ENCODE data around the gene COCH.
"Not testable (repeated sequence)": the region's sequence is repeated elsewhere in the genome, so short reads cannot be mapped to it uniquely, and the experiment has no call there.

The COCH gene

GRCh38 chr14:30928462-30928861 is 54.1 kb downstream of the COCH start:
- Histone ChIP-seq H3K27ac (ENCODE audit: low read depth, low read length, severe bottlenecking) (no peak overlapping the region), H3K36me3 (ENCODE audit: control insufficient read depth, insufficient read depth, low read length) (peaks cover 7% of the 10 kb centered on the region), H3K4me1 (ENCODE audit: control insufficient read depth, insufficient read depth, low read length, poor library complexity, severe bottlenecking) (no peaks in the 10 kb centered on the region)

GRCh38 chr14:30933937-30934336 is 59.6 kb downstream of the COCH start:
- not testable (repeated sequence) for H3K4me3 ChIP-seq (ENCODE audit: extremely low read depth, insufficient read depth, low read length, poor library complexity, severe bottlenecking); H3K4me1 ChIP-seq (ENCODE audit: control insufficient read depth, insufficient read depth, low read length, poor library complexity, severe bottlenecking); H3K9me3 ChIP-seq (ENCODE audit: control insufficient read depth, low read length); H3K27ac ChIP-seq (ENCODE audit: low read depth, low read length, severe bottlenecking)
- WGBS, 2 experiments (ENCODE audit: insufficient coverage in 2 of 2), result 90 to 91% methylated on average over 2 to 9 of the region's 13 CpGs
- H3K36me3 ChIP-seq (ENCODE audit: control insufficient read depth, insufficient read depth, low read length), result peaks cover 33% of the 10 kb centered on the region

More at GRCh38 chr14:30928462-30928861, 54.1 kb downstream of the COCH start:
- no peak overlapping the region for H3K4me3 ChIP-seq (ENCODE audit: extremely low read depth, insufficient read depth, low read length, poor library complexity, severe bottlenecking)
- no peaks in the 10 kb centered on the region for H3K9me3 ChIP-seq (ENCODE audit: control insufficient read depth, low read length)

- no CpG with 5 or more reads among the region's 2 CpGs for WGBS, 2 experiments (ENCODE audit: insufficient coverage in 2 of 2)
- H3K9me3 ChIP-seq (ENCODE audit: control insufficient read depth, low read length), result no peaks in the 10 kb centered on the region
- H3K36me3 ChIP-seq (ENCODE audit: control insufficient read depth, insufficient read depth, low read length), result peaks cover 39% of the 10 kb centered on the region
- H3K4me3 ChIP-seq (ENCODE audit: extremely low read depth, insufficient read depth, low read length, poor library complexity, severe bottlenecking), result no peak overlapping the region
- H3K27ac ChIP-seq (ENCODE audit: low read depth, low read length, severe bottlenecking), result no peak overlapping the region
- H3K4me1 ChIP-seq (ENCODE audit: control insufficient read depth, insufficient read depth, low read length, poor library complexity, severe bottlenecking), result no peaks in the 10 kb centered on the region
Observed at GRCh38 chr14:30935445-30935844, 61.1 kb downstream of the COCH start.

GRCh38 chr14:30938617-30939016 is 64.3 kb downstream of the COCH start:
- no peaks in the 10 kb centered on the region for H3K4me1 ChIP-seq (ENCODE audit: control insufficient read depth, insufficient read depth, low read length, poor library complexity, severe bottlenecking)
- no peaks in the 10 kb centered on the region for H3K9me3 ChIP-seq (ENCODE audit: control insufficient read depth, low read length)
- peaks cover 55% of the 10 kb centered on the region for H3K36me3 ChIP-seq (ENCODE audit: control insufficient read depth, insufficient read depth, low read length)
- no peak overlapping the region for H3K27ac ChIP-seq (ENCODE audit: low read depth, low read length, severe bottlenecking)
- H3K4me3 ChIP-seq (ENCODE audit: extremely low read depth, insufficient read depth, low read length, poor library complexity, severe bottlenecking), result no peak overlapping the region
- no CpG with 5 or more reads among the region's 2 CpGs for WGBS, 2 experiments (ENCODE audit: insufficient coverage in 2 of 2)

Measured in mesodermal cell (in vitro differentiated cells).